Upper lobe of right lung (tissue), 1 donor: ENCODE data around the gene IL1RN. TPM values are rescaled to one million over a fixed set of nuclear protein-coding genes. Genes with fewer than 3 reads are reported as not detected.

Source experiments
- ATAC-seq: fragments of 200-7000 bp; cut with Tn5 transposase; one replicate; pipeline ENCODE4 v1.9.1; 2020; ENCODE audit warnings: mild to moderate bottlenecking, moderate library complexity
- DNase-seq: peaks from one replicate; pipeline ENCODE4 v3.0.0-alpha.2; 2020
- H3K27ac ChIP-seq: fragments of 200-600 bp; one replicate; pipeline ENCODE4 v1.8.0; 2022
- H3K27me3 ChIP-seq: fragments of 200-600 bp; one replicate; pipeline ENCODE4 v1.8.0; 2022; ENCODE audit warnings: mild to moderate bottlenecking
- H3K36me3 ChIP-seq: fragments of 200-600 bp; one replicate; pipeline ENCODE4 v1.8.0; 2022
- H3K4me1 ChIP-seq: fragments of 200-600 bp; one replicate; pipeline ENCODE4 v1.8.0; 2022
- H3K4me3 ChIP-seq: fragments of 200-600 bp; one replicate; pipeline ENCODE4 v1.8.0; 2022; ENCODE audit warnings: mild to moderate bottlenecking
- H3K9me3 ChIP-seq: fragments of 200-600 bp; one replicate; pipeline ENCODE4 v1.8.0; 2022
- CTCF ChIP-seq: fragments of 200-600 bp; IDR thresholded peaks from one replicate; pipeline ENCODE4 v1.8.0; 2022; ENCODE audit warnings: antibody characterized with exemption
- intact Hi-C: fragments of 100-400 bp; cut with DNase I; formaldehyde crosslinking; loops from one replicate; pipeline ENCODE4 v1.11.0; 2022
- total RNA-seq: library from RNA; stranded (reverse); fragmentation: NEBNext Ultra II Directional; extraction: Animal tissue kit (Norgen Biotek cat#: 25700); gene quantifications from one replicate; pipeline ENCODE4 v1.2.1, GENCODE V29; 2021
- donor health status: DM: no; HTN: yes; CAD: no; lungs with severe emphysema.

The IL1RN gene
- total RNA-seq, 1 donor from 2014 or later: 41.7 TPM

GRCh38 chr2:113157118-113157896 is 29.9 kb downstream of the IL1RN start:
- peak overlapping the region; percentile 58 for H3K4me3 ChIP-seq
- ATAC-seq: peak; percentile 96
- peak overlapping the region; percentile 71 for H3K27ac ChIP-seq

GRCh38 chr2:113157897-113158753 is 30.7 kb downstream of the IL1RN start:
- Histone ChIP-seq H3K27me3 (no peaks in the 10 kb centered on the region), H3K4me1 (peaks cover 10% of the 10 kb centered on the region), H3K36me3 (no peaks in the 10 kb centered on the region), H3K4me3 (peak overlapping the region; percentile 58), H3K27ac (peak overlapping the region; percentile 68), H3K9me3 (no peaks in the 10 kb centered on the region)
- no peak for TF ChIP-seq CTCF
- DNase-seq: no peak
- peak; percentile 28 for ATAC-seq
- intact Hi-C loops: no loop called here

More at GRCh38 chr2:113157118-113157896, 29.9 kb downstream of the IL1RN start:
- no peaks in the 10 kb centered on the region for H3K36me3 ChIP-seq
- no peaks in the 10 kb centered on the region for H3K9me3 ChIP-seq
- no peaks in the 10 kb centered on the region for H3K27me3 ChIP-seq
- DNase-seq: peak; percentile 90
- intact Hi-C loops: no loop called here
- H3K4me1 ChIP-seq: peaks cover 10% of the 10 kb centered on the region
- TF ChIP-seq CTCF: no peak

GRCh38 chr2:113158884-113159553 is 31.6 kb downstream of the IL1RN start:
- no peak for ATAC-seq
- Histone ChIP-seq H3K27ac (no peak overlapping the region), H3K27me3 (no peaks in the 10 kb centered on the region), H3K9me3 (no peaks in the 10 kb centered on the region), H3K4me3 (no peak overlapping the region), H3K4me1 (peaks cover 10% of the 10 kb centered on the region), H3K36me3 (no peaks in the 10 kb centered on the region)
- no peak for DNase-seq
- intact Hi-C loops: no loop called here
- no peak for TF ChIP-seq CTCF

- H3K4me1 ChIP-seq: peaks cover 10% of the 10 kb centered on the region
These were observed 32.9 kb downstream of the IL1RN start for GRCh38 chr2:113160248-113160647.

More at GRCh38 chr2:113160248-113160647, 32.9 kb downstream of the IL1RN start:
- Histone ChIP-seq H3K27me3 (no peaks in the 10 kb centered on the region), H3K9me3 (no peaks in the 10 kb centered on the region), H3K27ac (no peak overlapping the region), H3K36me3 (no peaks in the 10 kb centered on the region), H3K4me3 (no peak overlapping the region)
- TF ChIP-seq CTCF: no peak
- no peak for ATAC-seq
- DNase-seq: no peak
- intact Hi-C loops: no loop called here
